ENCODE results near the gene XK.
"Not testable (repeated sequence)": the region's sequence is repeated elsewhere in the genome, so short reads cannot be mapped to it uniquely, and the experiment has no call there.

The XK gene

DNA sequence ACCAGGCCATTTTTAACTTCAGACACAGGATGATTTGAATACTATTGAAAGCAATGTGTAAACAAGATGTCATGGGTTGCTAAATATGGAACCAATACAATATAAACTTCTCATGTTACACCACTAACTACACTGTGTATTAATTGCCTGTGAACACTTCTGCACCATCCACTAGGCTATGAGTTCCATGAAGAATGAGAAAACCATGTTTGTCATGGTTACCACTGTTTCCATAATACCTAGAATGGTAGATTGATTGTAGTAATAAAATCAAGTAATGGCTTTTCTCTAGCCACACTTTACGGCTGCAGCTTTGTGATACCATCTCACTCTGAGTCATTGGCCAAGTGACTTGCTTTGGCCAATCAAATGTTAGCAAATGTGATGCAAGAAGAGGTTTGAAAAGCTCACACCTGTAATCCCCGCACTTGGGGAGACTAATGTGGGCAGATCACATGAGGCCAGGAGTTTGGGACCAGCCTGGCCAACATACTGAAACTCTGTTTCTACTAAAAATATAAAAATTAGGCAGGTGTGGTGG, 74.4 kb downstream of the XK start:
- H3K27ac ChIP-seq = no peak overlapping the region
- TF ChIP-seq ZFX (IDR thresholded peaks at IDR 0.05; ENCODE audit: borderline replicate concordance) = no peak
- TF ChIP-seq CTCF (IDR thresholded peaks at IDR 0.05) = no peak

DNA sequence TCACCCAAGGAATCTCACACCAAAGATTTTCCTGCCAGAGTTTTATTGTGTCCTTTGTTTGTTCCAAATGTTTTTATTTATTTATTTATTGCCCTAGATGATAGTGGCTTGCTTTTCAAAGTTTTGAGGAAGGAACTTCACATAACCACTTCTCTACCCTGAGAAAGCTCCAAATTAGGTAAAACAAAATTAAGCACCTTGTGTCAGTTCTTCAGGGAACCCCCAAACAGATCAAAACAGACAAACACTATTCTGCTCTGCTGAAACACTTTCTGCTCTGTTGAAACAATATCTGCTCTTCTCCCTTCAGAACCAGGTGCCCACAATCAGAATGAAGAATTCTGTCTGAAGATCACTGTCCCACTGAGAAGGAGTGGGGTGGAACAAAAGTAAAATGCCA, 77.8 kb downstream of the XK start:
- H3K27ac ChIP-seq = no peak overlapping the region
- TF ChIP-seq ZFX (IDR thresholded peaks at IDR 0.05; ENCODE audit: borderline replicate concordance) = no peak
- no peak for TF ChIP-seq CTCF (IDR thresholded peaks at IDR 0.05)

- TF ChIP-seq CTCF (IDR thresholded peaks at IDR 0.05) = no peak
- no peak for TF ChIP-seq ZFX (IDR thresholded peaks at IDR 0.05; ENCODE audit: borderline replicate concordance)
- no peak overlapping the region for H3K27ac ChIP-seq
These were observed 79.9 kb downstream of the XK start for GRCh38 chrX:37765507-37765906.

GRCh38 chrX:37767430-37767829, 81.8 kb downstream of the XK start:
- H3K27ac ChIP-seq = no peak overlapping the region
- TF ChIP-seq ZFX (IDR thresholded peaks at IDR 0.05; ENCODE audit: borderline replicate concordance) (no peak), CTCF (IDR thresholded peaks at IDR 0.05) (no peak)

DNA sequence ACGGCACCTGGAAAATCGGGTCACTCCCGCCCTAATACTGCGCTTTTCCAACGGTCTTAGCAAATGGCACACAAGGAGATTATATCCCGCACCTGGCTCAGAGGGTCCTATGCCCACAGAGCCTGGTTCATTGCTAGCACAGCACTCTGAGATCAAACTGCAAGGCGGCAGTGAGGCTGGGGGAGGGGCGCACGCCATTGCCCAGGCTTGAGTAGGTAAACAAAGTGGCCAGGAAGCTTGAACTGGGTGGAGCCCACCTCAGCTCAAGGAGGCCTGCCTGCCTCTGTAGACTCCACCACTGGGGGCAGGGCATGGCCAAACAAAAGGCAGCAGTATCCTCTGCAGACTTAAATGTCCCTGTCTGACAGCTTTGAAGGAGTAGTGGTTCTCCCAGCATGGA, 83.3 kb downstream of the XK start:
- H3K27ac ChIP-seq = not testable (repeated sequence)

- TF ChIP-seq ZFX (IDR thresholded peaks at IDR 0.05; ENCODE audit: borderline replicate concordance) (no peak), CTCF (IDR thresholded peaks at IDR 0.05) (no peak)
- no peak overlapping the region for H3K27ac ChIP-seq
These were observed 90.8 kb downstream of the XK start for GRCh38 chrX:37776283-37776986.

DNA sequence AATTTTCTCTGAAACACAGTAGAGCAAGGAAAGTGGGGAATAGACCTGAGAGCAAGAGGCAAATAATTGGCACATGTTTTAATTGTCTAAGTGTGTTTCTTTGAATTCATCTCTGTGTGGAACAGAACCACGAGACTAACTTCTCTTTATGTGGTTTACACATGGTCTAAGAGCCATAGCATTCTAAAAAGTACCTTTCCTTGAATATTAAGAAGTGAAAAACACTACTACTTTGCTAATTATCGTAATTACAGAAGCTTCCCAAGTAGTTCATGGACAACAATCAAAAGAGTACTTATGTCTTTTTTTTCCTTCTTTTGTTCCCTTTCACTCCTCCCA, 91.4 kb downstream of the XK start:
- TF ChIP-seq ZFX (IDR thresholded peaks at IDR 0.05; ENCODE audit: borderline replicate concordance) (no peak), CTCF (IDR thresholded peaks at IDR 0.05) (no peak)
- H3K27ac ChIP-seq = no peak overlapping the region

DNA sequence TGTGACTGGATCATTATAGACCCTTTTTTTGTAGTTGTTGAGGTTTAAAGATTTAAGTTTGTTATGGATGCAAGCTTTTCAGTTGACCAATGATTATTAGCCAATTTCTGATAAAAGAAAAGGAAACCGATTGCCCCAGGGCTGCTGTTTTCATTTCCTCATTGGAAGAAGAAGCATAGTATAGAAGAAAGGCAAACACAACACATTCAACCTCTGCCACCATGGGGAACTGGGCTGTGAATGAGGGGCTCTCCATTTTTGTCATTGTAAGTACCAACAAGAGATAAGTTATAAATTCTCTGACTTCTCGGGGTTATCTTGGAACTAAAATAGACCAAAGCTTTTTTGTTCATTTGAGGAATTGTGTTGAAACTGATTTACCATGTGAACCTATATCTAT, 94.3 kb downstream of the XK start, which contains the start of gene CYBB:
CYBB (plus strand) TSS at position 203 of the 400 bp plus-strand sequence; CDS start at position 222, 19 bp downstream.
- H3K27ac ChIP-seq = no peak within 1 kb of the TSS
- TF ChIP-seq ZFX (IDR thresholded peaks at IDR 0.05; ENCODE audit: borderline replicate concordance) = no peak
- TF ChIP-seq CTCF (IDR thresholded peaks at IDR 0.05) = no peak
